NOMO-1 treated with dmso at 0.1 percent for 144 hours (cell line): ENCODE results near the gene CCDC146.
"Not testable (repeated sequence)": the region's sequence is repeated elsewhere in the genome, so short reads cannot be mapped to it uniquely, and the experiment has no call there.

Experiments
- DNase-seq: peaks from one replicate; lab custom pipeline; 2025; ENCODE audit not compliant: unreplicated experiment; lab: John Stamatoyannopoulos, UW

The CCDC146 gene

GRCh38 chr7:77197141-77197540 lies 74.7 kb downstream of the CCDC146 start:
- DNase-seq, result no peak

DNA sequence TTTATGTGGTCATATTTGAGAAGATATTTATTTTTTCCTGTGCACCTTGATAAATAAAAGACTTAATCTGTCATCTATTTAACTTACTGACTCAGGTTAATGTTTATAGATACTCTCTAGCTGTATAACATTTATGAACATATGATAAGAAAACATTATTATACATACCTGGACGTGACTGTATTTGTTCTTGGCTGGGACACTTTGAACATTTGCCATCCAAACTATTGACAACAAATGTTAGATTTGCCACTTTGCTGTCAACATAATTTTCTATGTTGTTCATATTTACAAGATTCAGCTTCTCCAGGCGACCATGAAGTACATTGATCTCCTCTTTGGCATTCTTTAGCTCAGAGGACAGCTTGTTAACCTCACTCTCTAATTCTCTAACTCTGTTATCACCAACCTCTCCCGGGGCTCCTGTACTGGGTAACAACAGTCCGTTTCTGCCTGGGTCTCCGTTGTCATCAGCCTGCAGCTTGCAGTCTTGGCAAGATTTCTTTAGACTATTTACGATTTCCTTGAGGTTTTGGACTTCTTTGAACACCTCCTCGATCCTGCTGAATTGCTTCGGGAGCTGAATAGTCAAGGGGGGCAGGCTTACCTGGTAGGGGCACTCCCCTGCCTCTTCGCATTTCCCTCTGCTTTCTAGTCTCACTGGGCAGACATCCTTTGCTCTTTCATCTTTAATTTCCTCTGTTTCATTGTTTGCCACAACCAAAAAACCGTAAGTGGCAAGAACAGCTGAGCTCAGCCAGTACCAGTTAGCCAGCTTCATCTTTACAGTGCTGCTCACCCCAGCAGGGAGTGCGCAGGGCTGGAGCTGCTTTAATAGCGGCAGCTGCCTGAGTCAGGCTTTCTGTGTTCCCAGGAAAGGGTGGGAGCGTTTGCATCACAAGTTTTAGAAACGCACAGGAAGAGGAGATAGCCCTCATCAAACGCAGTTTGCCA lies 76.9 kb downstream of the CCDC146 start, which contains the start of gene FGL2:
FGL2 (minus strand) TSS at position 807 of the 954 bp plus-strand sequence; CDS start at position 781, 26 bp downstream.
- peak; percentile 36 for DNase-seq

DNA sequence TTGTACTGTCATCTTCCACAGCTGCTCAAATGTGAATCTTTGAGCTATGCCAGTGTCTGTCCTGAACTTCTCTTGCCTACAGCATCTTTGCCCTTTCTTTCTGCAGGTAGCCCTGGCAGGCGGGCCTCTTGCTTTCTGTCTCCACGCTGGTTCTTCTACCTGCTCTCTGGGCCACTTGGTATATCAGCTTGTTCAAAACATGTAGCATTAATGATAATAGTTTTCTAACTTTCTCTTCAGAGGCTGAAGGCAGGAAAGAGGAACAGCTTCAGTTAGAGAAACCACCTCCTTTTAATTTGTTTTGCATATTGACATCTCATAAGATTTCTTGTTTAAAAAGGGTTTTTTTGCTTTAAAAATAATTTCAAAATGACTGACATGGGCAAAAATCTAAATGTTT lies 78.1 kb downstream of the CCDC146 start:
- peak; percentile 55 for DNase-seq

GRCh38 chr7:77202481-77202976 lies 80.1 kb downstream of the CCDC146 start:
- no peak for DNase-seq

GRCh38 chr7:77205706-77206105 lies 83.3 kb downstream of the CCDC146 start:
- DNase-seq, result no peak

GRCh38 chr7:77208416-77208815 lies 86.0 kb downstream of the CCDC146 start:
- peak; percentile 45 for DNase-seq

GRCh38 chr7:77209479-77210139 lies 87.2 kb downstream of the CCDC146 start:
- DNase-seq, result no peak

GRCh38 chr7:77216181-77216845 lies 93.9 kb downstream of the CCDC146 start:
- DNase-seq, result no peak

DNA sequence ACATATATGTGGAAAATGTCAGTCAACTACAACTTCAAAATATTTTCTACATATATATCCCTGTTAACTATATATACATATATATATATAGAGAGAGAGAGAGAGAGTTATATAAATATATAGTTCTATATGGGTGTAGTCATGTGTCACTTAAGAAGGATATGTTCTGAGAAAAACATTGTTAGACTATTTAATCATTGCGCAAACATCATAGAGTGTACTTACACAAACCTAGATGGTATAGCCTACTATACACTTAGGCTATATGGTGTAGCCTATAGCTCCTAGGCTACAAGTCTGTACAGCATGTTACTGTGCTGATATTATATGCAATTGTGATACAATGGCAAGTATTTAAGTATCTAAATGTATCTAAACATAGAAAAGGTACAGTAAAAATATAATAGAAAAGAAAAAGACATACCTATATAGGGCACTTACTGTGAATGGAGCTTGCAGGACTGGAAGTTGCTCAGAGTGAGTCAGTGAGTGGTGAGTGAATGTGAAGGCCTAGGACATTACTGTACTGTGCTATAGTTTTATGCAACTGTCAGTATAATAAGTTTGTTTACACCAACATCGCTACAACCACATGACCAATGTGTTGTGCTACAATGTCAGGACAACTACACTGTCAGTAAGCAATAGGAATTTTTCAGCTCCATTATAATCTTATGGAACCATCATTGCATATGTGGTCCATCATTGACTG lies 95.2 kb downstream of the CCDC146 start:
- DNase-seq, result no peak

GRCh38 chr7:77219701-77220331 lies 97.4 kb downstream of the CCDC146 start:
- DNase-seq, result not testable (repeated sequence)

GRCh38 chr7:77222065-77222464 lies 99.7 kb downstream of the CCDC146 start:
- DNase-seq, result peak; percentile 52

DNA sequence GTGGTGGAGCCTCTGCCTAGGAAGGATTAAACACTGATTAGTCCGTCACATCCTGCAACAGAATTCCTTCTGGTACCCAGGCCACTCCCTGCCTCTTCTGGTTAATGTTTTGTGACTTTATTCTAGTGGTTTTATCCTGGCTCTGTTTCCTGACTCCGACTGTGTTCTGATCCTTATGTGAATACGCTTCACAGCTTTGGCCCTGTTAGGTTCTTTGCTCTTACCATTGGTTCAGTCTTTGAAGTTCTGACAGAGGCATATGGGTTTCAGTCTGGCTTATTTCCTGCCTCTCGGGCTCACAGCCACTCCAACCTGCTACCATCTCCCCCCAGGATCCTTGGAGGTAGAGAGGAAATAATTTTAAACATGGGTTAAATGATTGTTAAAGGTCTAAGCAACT lies 100.4 kb downstream of the CCDC146 start:
- no peak for DNase-seq

- no peak for DNase-seq
Observed at GRCh38 chr7:77223261-77223660, 100.8 kb downstream of the CCDC146 start.

DNA sequence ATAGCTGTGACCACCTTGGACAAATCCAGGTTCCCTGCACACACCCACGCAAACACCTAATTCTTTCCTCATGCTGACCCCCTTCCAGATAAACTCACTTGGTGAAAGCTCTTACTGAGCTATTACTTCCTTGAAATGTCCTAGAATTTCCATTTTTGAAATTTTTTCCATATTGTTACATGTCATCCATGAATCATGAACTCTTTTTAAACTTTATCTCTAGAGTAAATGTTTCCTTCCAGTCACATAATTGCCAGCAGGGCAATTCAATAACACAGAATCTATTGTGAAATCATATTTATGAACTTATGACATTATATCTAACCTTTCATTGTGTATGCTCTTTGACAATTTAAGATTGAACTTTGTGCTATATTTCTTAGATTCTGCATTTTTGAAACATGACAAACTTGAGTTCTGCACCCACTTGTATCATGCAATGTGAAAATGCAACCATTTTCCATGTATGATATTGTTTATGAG lies 104.0 kb downstream of the CCDC146 start:
- no peak for DNase-seq

GRCh38 chr7:77228795-77229194 lies 106.4 kb downstream of the CCDC146 start:
- not testable (repeated sequence) for DNase-seq

DNA sequence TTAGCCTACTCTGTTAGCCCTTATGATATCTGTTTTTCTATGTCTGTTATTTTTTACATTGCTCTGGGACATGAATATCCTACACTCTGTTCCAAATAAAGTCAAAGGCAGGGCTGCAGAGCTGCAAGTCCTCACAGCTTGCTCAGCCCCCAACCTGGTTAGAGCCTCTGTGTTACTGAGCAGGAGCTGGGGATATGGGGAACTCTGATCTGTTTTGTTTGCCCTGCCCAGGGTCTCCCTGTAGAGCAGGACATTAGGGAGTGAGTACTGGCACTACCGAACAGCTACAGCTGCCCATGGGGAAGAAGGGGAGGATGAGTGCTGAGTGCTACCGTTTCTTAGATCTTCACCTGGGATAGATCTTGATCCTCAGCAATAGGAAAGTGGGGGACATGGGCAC lies 110.1 kb downstream of the CCDC146 start:
- DNase-seq, result no peak

GRCh38 chr7:77235276-77235675 lies 112.9 kb downstream of the CCDC146 start:
- DNase-seq, result no peak

DNA sequence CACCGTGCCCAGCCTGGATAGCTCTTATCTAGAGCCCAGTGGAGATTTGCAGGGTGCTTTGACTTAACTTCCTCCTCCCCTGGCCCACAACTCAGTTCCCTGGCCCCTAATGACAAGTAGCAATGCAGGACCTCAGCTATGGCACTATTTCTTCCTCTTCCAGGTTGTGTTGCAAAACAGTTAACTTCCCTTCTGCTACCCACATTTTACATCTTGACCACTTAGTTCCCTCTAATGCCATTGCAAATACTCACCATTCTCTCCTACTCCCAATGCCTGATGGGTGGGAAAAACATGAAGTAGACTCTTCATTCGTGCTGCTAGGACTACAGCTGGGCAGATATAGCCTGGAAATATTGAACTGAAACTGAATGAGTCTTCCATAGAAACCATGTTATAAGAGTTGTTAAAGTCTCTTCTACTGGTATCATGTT lies 116.3 kb downstream of the CCDC146 start:
- DNase-seq, result peak; percentile 100

- DNase-seq, result peak; percentile 77
Observed at GRCh38 chr7:77239471-77239870, 117.1 kb downstream of the CCDC146 start.

DNA sequence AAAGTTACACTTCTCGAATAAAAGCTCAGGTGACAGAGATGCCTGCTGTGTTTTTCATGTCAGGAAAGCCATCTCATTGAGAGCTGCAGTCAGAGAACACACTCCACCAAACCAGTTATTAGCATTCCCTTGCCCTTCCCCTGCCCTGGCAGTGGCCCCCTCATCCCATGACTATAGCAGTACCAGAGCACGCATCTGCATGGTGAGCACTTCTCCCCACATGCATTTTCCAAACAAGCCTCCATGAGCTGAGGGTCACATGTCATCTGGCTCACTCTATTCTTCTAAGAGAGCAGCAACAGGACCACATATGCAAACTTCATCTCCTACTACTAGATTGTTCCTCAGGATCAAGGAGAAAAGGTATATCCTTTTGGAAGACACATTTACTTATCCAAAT lies 119.7 kb downstream of the CCDC146 start:
- no peak for DNase-seq
